Parathyroid adenoma (tissue), 2 donors: ENCODE data around the gene PRDX5.
"Not testable (repeated sequence)": the region's sequence is repeated elsewhere in the genome, so short reads cannot be mapped to it uniquely, and the experiment has no call there.

ENCODE experiments used
- H2AFZ ChIP-seq: fragments of 300-600 bp; sonication (generic); one replicate; pipeline ENCODE4 v1.7.0; 2017; ENCODE audit warnings: antibody characterized with exemption, mild to moderate bottlenecking
- H3K27ac ChIP-seq: fragments of 300-600 bp; sonication (generic); one replicate; pipeline ENCODE4 v1.7.0; 2017
- H3K27me3 ChIP-seq: fragments of 300-600 bp; sonication (generic); one replicate; pipeline ENCODE4 v1.7.0; 2017; ENCODE audit warnings: low read length; ENCODE audit not compliant: control insufficient read depth, insufficient read depth
- H3K36me3 ChIP-seq: fragments of 300-600 bp; sonication (generic); one replicate; pipeline ENCODE4 v1.7.0; 2017; ENCODE audit warnings: low read length; ENCODE audit not compliant: control insufficient read depth, insufficient read depth
- H3K4me1 ChIP-seq: fragments of 300-600 bp; sonication (generic); one replicate; pipeline ENCODE4 v1.7.0; 2017; ENCODE audit warnings: control low read depth
- H3K4me2 ChIP-seq: fragments of 300-600 bp; sonication (generic); one replicate; pipeline ENCODE4 v1.7.0; 2017; ENCODE audit warnings: low read length
- H3K4me3 ChIP-seq: fragments of 300-600 bp; sonication (generic); one replicate; pipeline ENCODE4 v1.7.0; 2017; ENCODE audit warnings: low read depth, low read length
- H3K79me2 ChIP-seq: fragments of 300-600 bp; sonication (generic); one replicate; pipeline ENCODE4 v1.7.0; 2017; ENCODE audit warnings: control low read depth
- H3K9ac ChIP-seq: fragments of 300-600 bp; sonication (generic); one replicate; pipeline ENCODE4 v1.7.0; 2017; ENCODE audit warnings: mild to moderate bottlenecking
- H3K9me3 ChIP-seq: fragments of 300-600 bp; sonication (generic); one replicate; pipeline ENCODE4 v1.7.0; 2017; ENCODE audit warnings: low read length; ENCODE audit not compliant: control insufficient read depth
- CTCF ChIP-seq: fragments of 300-600 bp; sonication (generic); IDR thresholded peaks from one replicate; pipeline ENCODE4 v1.7.0; 2017; ENCODE audit warnings: antibody characterized with exemption, mild to moderate bottlenecking
- donor health status: primary hyperparathyroidism.

Gene PRDX5

GRCh38 chr11:64306563-64306875, 11.4 kb upstream of the PRDX5 start:
- H3K4me1 ChIP-seq, result peaks cover 5% of the 10 kb centered on the region
- H3K4me2 ChIP-seq, result peak overlapping the region; percentile 81
- H2AFZ ChIP-seq, result no peak overlapping the region
- TF ChIP-seq CTCF, result no peak
- H3K36me3 ChIP-seq, result no peaks in the 10 kb centered on the region
- H3K9ac ChIP-seq, result no peak overlapping the region
- H3K79me2 ChIP-seq, result no peaks in the 10 kb centered on the region
- H3K4me3 ChIP-seq, result peak overlapping the region; percentile 63
- no peaks in the 10 kb centered on the region for H3K9me3 ChIP-seq
- H3K27ac ChIP-seq, result peak overlapping the region; percentile 15
- H3K27me3 ChIP-seq, result no peaks in the 10 kb centered on the region

DNA sequence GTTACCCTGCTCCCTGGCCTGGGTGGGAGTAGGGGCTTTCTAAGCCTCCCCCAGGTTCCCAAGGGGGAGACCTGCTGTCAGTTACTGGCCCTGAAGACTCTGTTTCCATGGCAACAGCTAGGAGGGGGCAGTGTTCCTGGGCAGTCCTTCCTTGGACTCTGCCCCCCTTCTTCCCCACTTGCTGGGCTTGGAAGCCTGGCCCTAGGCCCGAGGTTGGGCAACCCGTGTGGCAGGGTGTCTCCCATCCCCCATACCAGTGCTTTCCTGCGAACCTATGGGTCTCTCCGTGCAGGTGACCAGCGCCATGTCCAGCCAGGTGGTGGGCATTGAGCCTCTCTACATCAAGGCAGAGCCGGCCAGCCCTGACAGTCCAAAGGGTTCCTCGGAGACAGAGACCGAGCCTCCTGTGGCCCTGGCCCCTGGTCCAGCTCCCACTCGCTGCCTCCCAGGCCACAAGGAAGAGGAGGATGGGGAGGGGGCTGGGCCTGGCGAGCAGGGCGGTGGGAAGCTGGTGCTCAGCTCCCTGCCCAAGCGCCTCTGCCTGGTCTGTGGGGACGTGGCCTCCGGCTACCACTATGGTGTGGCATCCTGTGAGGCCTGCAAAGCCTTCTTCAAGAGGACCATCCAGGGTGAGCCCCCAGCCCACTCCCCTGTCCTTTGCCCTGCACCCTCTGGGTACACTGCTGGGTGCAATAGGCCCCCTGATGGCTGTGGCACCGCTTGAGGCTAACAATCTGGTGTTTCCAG, 10.9 kb upstream of the PRDX5 start:
- Histone ChIP-seq H3K9me3 (no peaks in the 10 kb centered on the region), H3K4me2 (peak overlapping the region; percentile 81), H2AFZ (no peak overlapping the region), H3K4me1 (peaks cover 5% of the 10 kb centered on the region), H3K9ac (no peak overlapping the region), H3K36me3 (no peaks in the 10 kb centered on the region), H3K27ac (peak overlapping the region; percentile 15), H3K4me3 (peak overlapping the region; percentile 25), H3K79me2 (no peaks in the 10 kb centered on the region), H3K27me3 (no peaks in the 10 kb centered on the region)
- no peak for TF ChIP-seq CTCF

- not testable (repeated sequence) for H3K9ac ChIP-seq, H3K36me3 ChIP-seq
Measured at GRCh38 chr11:64307795-64308194, 10.1 kb upstream of the PRDX5 start.

DNA sequence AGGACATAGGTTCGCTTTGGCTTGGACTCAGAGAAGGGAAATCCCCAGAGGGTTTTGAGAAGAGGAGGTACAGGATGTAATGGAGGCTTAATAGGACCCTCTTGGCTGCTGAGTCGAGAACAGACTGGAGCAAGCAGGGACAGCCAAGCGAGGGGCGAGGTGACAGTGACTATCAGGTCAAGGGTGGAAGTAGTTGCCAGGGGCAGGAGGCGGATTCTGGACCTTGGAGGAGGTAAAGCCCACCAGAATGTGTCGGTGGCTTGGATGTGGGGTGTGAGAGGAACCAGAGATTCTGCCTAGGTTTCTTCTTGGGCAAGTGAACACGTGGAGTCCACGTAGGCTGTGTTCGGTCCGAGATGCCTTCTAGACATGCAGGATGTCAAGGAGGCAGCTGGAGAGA, 5.0 kb upstream of the PRDX5 start:
- TF ChIP-seq CTCF, result no peak
- no peak overlapping the region for H3K4me2 ChIP-seq
- peaks cover 2% of the 10 kb centered on the region for H3K4me1 ChIP-seq
- H3K27ac ChIP-seq, result no peak overlapping the region
- H3K4me3 ChIP-seq, result no peak overlapping the region
- no peaks in the 10 kb centered on the region for H3K9me3 ChIP-seq
- H3K79me2 ChIP-seq, result no peaks in the 10 kb centered on the region
- no peaks in the 10 kb centered on the region for H3K36me3 ChIP-seq
- no peak overlapping the region for H3K9ac ChIP-seq
- H3K27me3 ChIP-seq, result no peaks in the 10 kb centered on the region
- H2AFZ ChIP-seq, result no peak overlapping the region

More at GRCh38 chr11:64307795-64308194, 10.1 kb upstream of the PRDX5 start:
- not testable (repeated sequence) for H3K4me1 ChIP-seq, H3K4me2 ChIP-seq, H3K9me3 ChIP-seq, H3K4me3 ChIP-seq, H3K27ac ChIP-seq, H2AFZ ChIP-seq, H3K79me2 ChIP-seq, H3K27me3 ChIP-seq

- Histone ChIP-seq H3K36me3 (no peaks in the 10 kb centered on the region), H3K79me2 (no peaks in the 10 kb centered on the region), H3K27ac (no peak overlapping the region), H3K4me2 (no peak overlapping the region), H3K9me3 (no peaks in the 10 kb centered on the region), H3K4me1 (peaks cover 2% of the 10 kb centered on the region), H2AFZ (no peak overlapping the region), H3K27me3 (no peaks in the 10 kb centered on the region), H3K4me3 (no peak overlapping the region), H3K9ac (no peak overlapping the region)
- no peak for TF ChIP-seq CTCF
Measured at GRCh38 chr11:64313491-64314145, 4.3 kb upstream of the PRDX5 start.
